Thoracic aorta (tissue), 2 donors: ENCODE data around the gene F9. TPM values are rescaled to one million over a fixed set of nuclear protein-coding genes. Genes with fewer than 3 reads are reported as not detected.

Source experiments
- ATAC-seq: fragments of 150-250 bp; one replicate; pipeline ENCODE4 v1.8.0; 2017; ENCODE audit warnings: low read depth; ENCODE audit not compliant: insufficient number of reproducible peaks, low FRiP score
- DNase-seq: peaks from one replicate; pipeline ENCODE4 v3.0.0-alpha.2; 2020; ENCODE audit warnings: low spot score
- H3K27ac ChIP-seq, 2 donors: fragments of 200-600 bp; sonication (generic); 1 replicate in 1 of 2; 2 replicates in 1 of 2; pipeline ENCODE4 v1.5.1; 2016; ENCODE audit warnings: mild to moderate bottlenecking in 2 of 2, moderate library complexity in 2 of 2
- H3K27me3 ChIP-seq: fragments of 200-600 bp; sonication (generic); replicated peaks from 2 replicates; pipeline ENCODE4 v1.6.0; 2016; ENCODE audit warnings: mild to moderate bottlenecking; ENCODE audit not compliant: insufficient read depth
- H3K36me3 ChIP-seq: fragments of 200-600 bp; sonication (generic); one replicate; pipeline ENCODE4 v1.5.1; 2016
- H3K4me1 ChIP-seq, 2 donors: fragments of 200-600 bp; sonication (generic); 1 replicate in 1 of 2; 2 replicates in 1 of 2; pipeline versions ENCODE4 v1.5.1 to v1.6.0; 2016; ENCODE audit warnings: low read depth in 2 of 2, mild to moderate bottlenecking in 1 of 2; ENCODE audit not compliant: control insufficient read depth in 1 of 2
- H3K4me3 ChIP-seq: fragments of 200-600 bp; sonication (generic); 2 replicates; pipeline ENCODE4 v1.5.1; 2016; ENCODE audit warnings: mild to moderate bottlenecking
- H3K9me3 ChIP-seq: fragments of 200-600 bp; sonication (generic); 2 replicates; pipeline ENCODE4 v1.5.1; 2016
- total RNA-seq, 2 donors: library from RNA; depleted of rRNA; stranded (reverse); fragments of >200 nt; gene quantifications; one replicate each; pipeline versions ENCODE4 v1.1.0 to v1.2.3, GENCODE V29; 2016
- TF ChIP-seq, protein P1 (sequence below): fragments of 200-600 bp; sonication (generic); IDR thresholded peaks from one replicate; pipeline ENCODE4 v1.5.1; 2019; ENCODE audit warnings: antibody characterized with exemption

The F9 gene
- total RNA-seq, 2 donors from 2014 or later = 0.28 TPM; not detected in 1

DNA sequence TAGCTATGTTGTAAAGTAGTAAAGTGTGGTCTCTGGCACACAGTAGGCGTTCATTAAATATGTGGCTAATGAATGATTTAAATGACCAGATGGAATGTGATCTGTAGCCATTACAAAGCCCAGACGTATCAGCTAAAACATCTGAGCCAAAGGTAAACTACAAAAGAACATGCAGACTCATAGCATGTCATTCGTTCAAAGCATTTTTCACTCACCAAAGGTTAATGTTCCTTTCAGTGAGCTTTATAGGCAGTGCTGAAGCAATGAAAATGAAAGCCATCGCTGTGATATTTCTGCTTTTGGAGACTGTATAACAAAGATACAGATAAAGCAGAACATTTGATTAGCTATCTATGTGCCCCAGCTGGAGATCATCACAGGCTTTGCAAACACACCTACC is 50.5 kb downstream of the F9 start:
- no peak overlapping the region for H3K4me3 ChIP-seq
- TF ChIP-seq, protein P1, sequence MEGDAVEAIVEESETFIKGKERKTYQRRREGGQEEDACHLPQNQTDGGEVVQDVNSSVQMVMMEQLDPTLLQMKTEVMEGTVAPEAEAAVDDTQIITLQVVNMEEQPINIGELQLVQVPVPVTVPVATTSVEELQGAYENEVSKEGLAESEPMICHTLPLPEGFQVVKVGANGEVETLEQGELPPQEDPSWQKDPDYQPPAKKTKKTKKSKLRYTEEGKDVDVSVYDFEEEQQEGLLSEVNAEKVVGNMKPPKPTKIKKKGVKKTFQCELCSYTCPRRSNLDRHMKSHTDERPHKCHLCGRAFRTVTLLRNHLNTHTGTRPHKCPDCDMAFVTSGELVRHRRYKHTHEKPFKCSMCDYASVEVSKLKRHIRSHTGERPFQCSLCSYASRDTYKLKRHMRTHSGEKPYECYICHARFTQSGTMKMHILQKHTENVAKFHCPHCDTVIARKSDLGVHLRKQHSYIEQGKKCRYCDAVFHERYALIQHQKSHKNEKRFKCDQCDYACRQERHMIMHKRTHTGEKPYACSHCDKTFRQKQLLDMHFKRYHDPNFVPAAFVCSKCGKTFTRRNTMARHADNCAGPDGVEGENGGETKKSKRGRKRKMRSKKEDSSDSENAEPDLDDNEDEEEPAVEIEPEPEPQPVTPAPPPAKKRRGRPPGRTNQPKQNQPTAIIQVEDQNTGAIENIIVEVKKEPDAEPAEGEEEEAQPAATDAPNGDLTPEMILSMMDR = no peak
- no peaks in the 10 kb centered on the region for H3K9me3 ChIP-seq
- no peak for DNase-seq
- H3K4me1 ChIP-seq = no peaks in the 10 kb centered on the region
- ATAC-seq = no peak
- no peak overlapping the region for H3K27ac ChIP-seq
- H3K27me3 ChIP-seq = no peaks in the 10 kb centered on the region
- H3K36me3 ChIP-seq = no peaks in the 10 kb centered on the region

DNA sequence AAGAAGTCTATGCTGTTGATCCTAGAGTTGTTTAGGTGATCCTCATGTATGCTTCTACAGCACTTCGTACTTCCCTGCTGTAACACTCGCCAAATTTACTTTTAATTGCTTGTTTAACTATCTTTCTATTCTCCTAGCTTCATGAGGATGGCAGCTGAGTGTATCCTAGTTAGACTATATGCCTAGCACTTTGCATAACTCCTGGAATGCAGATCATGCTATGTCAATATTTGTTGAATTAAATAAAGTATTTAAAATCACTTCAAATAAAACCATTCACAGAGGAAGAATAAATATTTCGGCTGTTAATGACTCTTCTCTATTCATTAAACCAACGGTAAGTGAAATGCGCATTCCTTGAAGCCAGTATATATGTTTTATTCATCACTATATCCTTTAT is 55.1 kb downstream of the F9 start:
- no peak for DNase-seq
- ATAC-seq = no peak
- H3K4me3 ChIP-seq = no peak overlapping the region
- H3K9me3 ChIP-seq = no peaks in the 10 kb centered on the region
- no peaks in the 10 kb centered on the region for H3K27me3 ChIP-seq
- no peaks in the 10 kb centered on the region for H3K36me3 ChIP-seq
- TF ChIP-seq, protein P1 = no peak
- no peaks in the 10 kb centered on the region for H3K4me1 ChIP-seq
- H3K27ac ChIP-seq = no peak overlapping the region

DNA sequence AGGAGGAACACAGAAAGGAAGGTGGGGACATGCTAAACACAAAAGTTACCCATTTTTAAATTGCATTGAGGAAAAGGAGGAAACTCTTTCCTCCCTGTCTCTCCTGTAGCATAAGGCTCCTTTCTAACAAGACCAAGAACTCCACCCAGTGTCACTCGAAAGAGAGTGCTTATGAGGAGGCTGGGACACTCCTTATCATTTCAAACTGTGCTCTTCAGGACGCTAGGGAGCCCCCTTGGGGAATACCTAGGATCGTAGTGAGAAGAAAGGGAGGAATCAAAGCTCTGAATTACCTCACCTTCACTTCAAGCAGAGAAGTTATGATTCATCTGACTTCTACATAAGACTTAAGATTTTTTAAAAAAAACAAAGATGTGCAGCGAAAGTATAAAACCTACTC is 65.5 kb downstream of the F9 start:
- no peaks in the 10 kb centered on the region for H3K27me3 ChIP-seq
- H3K9me3 ChIP-seq = no peaks in the 10 kb centered on the region
- TF ChIP-seq, protein P1 = no peak
- H3K4me1 ChIP-seq = no peaks in the 10 kb centered on the region
- ATAC-seq (no peak), DNase-seq (no peak)
- H3K27ac ChIP-seq = no peak overlapping the region
- H3K4me3 ChIP-seq = no peak overlapping the region
- no peaks in the 10 kb centered on the region for H3K36me3 ChIP-seq

DNA sequence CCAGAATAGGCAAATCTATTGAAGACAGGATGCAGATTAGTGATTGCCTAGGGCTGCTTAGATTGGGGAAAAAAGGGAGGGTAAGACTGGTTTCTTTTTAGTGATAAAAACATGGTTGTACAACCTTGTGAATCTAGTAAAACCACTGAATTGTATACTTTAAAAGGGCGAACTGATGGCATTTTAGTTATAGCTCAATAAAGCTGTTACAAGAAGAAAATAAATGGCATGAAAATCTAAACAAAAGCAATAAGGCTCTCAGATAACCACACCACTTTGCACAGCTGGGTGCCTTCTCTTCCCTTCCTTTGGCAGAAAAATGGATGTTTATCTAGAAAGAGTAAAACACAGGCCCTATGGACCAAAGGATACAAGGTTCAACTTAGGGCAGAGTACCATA is 69.6 kb downstream of the F9 start:
- no peaks in the 10 kb centered on the region for H3K36me3 ChIP-seq
- DNase-seq = no peak
- H3K4me1 ChIP-seq = no peaks in the 10 kb centered on the region
- ATAC-seq = no peak
- H3K27me3 ChIP-seq = no peaks in the 10 kb centered on the region
- H3K4me3 ChIP-seq = no peak overlapping the region
- TF ChIP-seq, protein P1 = no peak
- no peaks in the 10 kb centered on the region for H3K9me3 ChIP-seq
- no peak overlapping the region for H3K27ac ChIP-seq

Other genes starting within 250 kb of the F9 start
- 1 to 10 TPM; 2.2 to 3.8 TPM for gene MCF2, start 177.4 kb downstream of the F9 start, total RNA-seq